Retina (tissue), 1 donor: ENCODE results near the gene FBXL13.
"Not testable (repeated sequence)": the region's sequence is repeated elsewhere in the genome, so short reads cannot be mapped to it uniquely, and the experiment has no call there.

Source experiments
- DNase-seq: peaks from one replicate; pipeline ENCODE4 v3.0.0-alpha.2; 2016

FBXL13 gene

GRCh38 chr7:102843850-102844249 lies 230.7 kb downstream of the FBXL13 start:
- DNase-seq = no peak

GRCh38 chr7:102842284-102842683 lies 232.3 kb downstream of the FBXL13 start:
- DNase-seq = no peak

GRCh38 chr7:102841290-102841689 lies 233.3 kb downstream of the FBXL13 start:
- no peak for DNase-seq

- no peak for DNase-seq
Observed at GRCh38 chr7:102840404-102840803, 234.2 kb downstream of the FBXL13 start.

- DNase-seq = not testable (repeated sequence)
Observed at GRCh38 chr7:102838572-102839101, 236.0 kb downstream of the FBXL13 start.

GRCh38 chr7:102837802-102838201 lies 236.8 kb downstream of the FBXL13 start:
- DNase-seq = no peak

- DNase-seq = peak; percentile 55
Observed at GRCh38 chr7:102836977-102837376, 237.6 kb downstream of the FBXL13 start.

GRCh38 chr7:102836191-102836919 lies 238.2 kb downstream of the FBXL13 start:
- DNase-seq = peak; percentile 72

GRCh38 chr7:102834999-102835398 lies 239.6 kb downstream of the FBXL13 start:
- DNase-seq = no peak

- no peak for DNase-seq
Observed at GRCh38 chr7:102834466-102834865, 240.1 kb downstream of the FBXL13 start.

GRCh38 chr7:102833343-102833742 lies 241.3 kb downstream of the FBXL13 start:
- DNase-seq = no peak

GRCh38 chr7:102832674-102833073 lies 241.9 kb downstream of the FBXL13 start:
- no peak for DNase-seq

GRCh38 chr7:102830197-102830596 lies 244.4 kb downstream of the FBXL13 start:
- no peak for DNase-seq

- no peak for DNase-seq
Observed at GRCh38 chr7:102829075-102829474, 245.5 kb downstream of the FBXL13 start.

- DNase-seq = no peak
Observed at GRCh38 chr7:102828286-102828685, 246.3 kb downstream of the FBXL13 start.

GRCh38 chr7:102823390-102824119 lies 251.0 kb downstream of the FBXL13 start:
- DNase-seq = no peak

GRCh38 chr7:102821994-102822747 lies 252.4 kb downstream of the FBXL13 start:
- DNase-seq = no peak

- no peak for DNase-seq
Observed at GRCh38 chr7:102819151-102819550, 255.4 kb downstream of the FBXL13 start.

- no peak for DNase-seq
Observed at GRCh38 chr7:102817616-102818573, 256.7 kb downstream of the FBXL13 start.

- DNase-seq = no peak
Observed at GRCh38 chr7:102814025-102814471, 260.5 kb downstream of the FBXL13 start.

GRCh38 chr7:102813191-102814024 lies 261.2 kb downstream of the FBXL13 start:
- no peak for DNase-seq
